ENCODE data around the gene LAMA2. TPM values are rescaled to one million over a fixed set of nuclear protein-coding genes. Genes with fewer than 3 reads are reported as not detected.

The LAMA2 gene
- total and polyA plus RNA-seq, 2 of the 8 experiments (the other 6 are each of a cell fraction or from before 2014, with no cell fraction given): 1.3 to 3.8 TPM

DNA sequence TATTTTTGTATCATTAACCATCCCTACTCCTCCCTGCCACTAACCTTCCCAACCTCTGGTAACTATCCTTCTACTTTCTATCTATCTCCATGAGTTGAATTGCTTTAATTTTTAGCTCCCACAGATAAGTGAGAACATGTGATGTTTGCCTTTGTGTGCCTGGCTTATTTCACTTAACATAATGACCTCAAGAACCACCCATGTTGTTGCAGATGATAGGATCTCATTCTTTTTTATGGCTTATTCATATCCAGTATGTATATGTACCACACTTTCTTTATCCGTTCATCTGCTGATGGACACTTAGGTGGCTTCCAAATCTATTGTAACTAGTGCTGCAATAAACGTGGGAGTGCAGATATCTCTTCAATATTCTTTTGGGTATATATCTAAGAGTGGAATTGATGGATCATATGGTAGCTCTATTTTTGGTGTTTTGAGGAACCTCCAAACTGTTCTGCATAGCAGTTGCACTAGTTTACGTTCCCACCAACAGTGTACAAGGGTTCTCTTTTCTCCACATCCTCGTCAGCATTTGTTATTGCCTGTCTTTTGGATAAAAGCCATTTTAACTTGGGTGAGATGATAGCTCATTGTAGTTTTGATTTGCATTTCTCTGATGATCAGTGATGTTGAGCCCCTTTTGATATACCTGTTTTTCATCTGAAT is 625.7 kb downstream of the LAMA2 start:
- Histone ChIP-seq H3K79me1 (ENCODE audit: low read depth, low read length) (no peaks in the 10 kb centered on the region), H3K36me3 (ENCODE audit: control insufficient read depth in 2 of 4, insufficient read depth in 4 of 4, low read length in 3 of 4) (no peaks in the 10 kb centered on the region), H3K4me2 (ENCODE audit: insufficient read depth in 1 of 2, low read depth in 2 of 2, low read length in 2 of 2) (no peak overlapping the region), H3K9me3 (ENCODE audit: insufficient read depth in 2 of 2, low read depth in 1 of 2, low read length in 1 of 2) (no peaks in the 10 kb centered on the region), H3K27me3 (replicated peaks in 1 of 4; ENCODE audit: control insufficient read depth in 3 of 4, extremely low read depth in 1 of 4, insufficient read depth in 3 of 4, low read length in 3 of 4) (no peaks in the 10 kb centered on the region), H2AK5ac (ENCODE audit: low read depth, low read length) (no peak overlapping the region), H3K4ac (replicated peaks; ENCODE audit: insufficient read length, low read depth, low read length) (no peak overlapping the region), H2AFZ (ENCODE audit: low read length) (no peak overlapping the region), H3K14ac (ENCODE audit: insufficient read length) (no peak overlapping the region), H3K4me3 (ENCODE audit: extremely low read depth in 1 of 4, insufficient read depth in 2 of 4, low read depth in 3 of 4, low read length in 4 of 4) (no peak overlapping the region), H3K4me1 (replicated peaks in 1 of 4; ENCODE audit: control insufficient read depth in 3 of 4, insufficient read depth in 4 of 4, low read length in 3 of 4) (no peaks in the 10 kb centered on the region), H4K91ac (replicated peaks; ENCODE audit: insufficient read length, low read length) (no peak overlapping the region), H3K9ac (replicated peaks in 1 of 4; ENCODE audit: extremely low read depth in 1 of 4, low read depth in 3 of 4, low read length in 3 of 4) (no peak overlapping the region), H2BK15ac (ENCODE audit: low read length) (no peak overlapping the region), H3K18ac (ENCODE audit: extremely low read depth, low read length) (no peak overlapping the region), H2BK12ac (ENCODE audit: low read depth, low read length) (no peak overlapping the region), H3K23me2 (ENCODE audit: low read depth, low read length) (no peaks in the 10 kb centered on the region), H3K23ac (ENCODE audit: insufficient read length) (no peak overlapping the region), H4K5ac (ENCODE audit: insufficient read length, low read depth, low read length) (no peak overlapping the region), H2BK120ac (replicated peaks; ENCODE audit: low read depth, low read length) (no peak overlapping the region), H3K56ac (replicated peaks; ENCODE audit: insufficient read length, low read depth, low read length) (no peak overlapping the region), H2BK20ac (ENCODE audit: low read length) (no peak overlapping the region), H3K27ac (ENCODE audit: low read depth, low read length) (no peak overlapping the region), H4K20me1 (replicated peaks in 1 of 2; ENCODE audit: control insufficient read depth in 1 of 2, insufficient read depth in 2 of 2, low read length in 2 of 2) (no peaks in the 10 kb centered on the region), H2BK5ac (ENCODE audit: low read depth, low read length) (no peak overlapping the region), H4K8ac (ENCODE audit: extremely low read depth, insufficient read depth, low read length) (no peak overlapping the region), H3K79me2 (ENCODE audit: control insufficient read depth in 1 of 2, insufficient read depth in 2 of 2, low read length in 2 of 2) (no peaks in the 10 kb centered on the region)
- 72% methylated on average over 4 of the region's 4 CpGs; no CpG with 5 or more reads in 1 of the 2 experiments for WGBS, 2 experiments (ENCODE audit: extremely low coverage in 1 of 2, insufficient coverage in 1 of 2, insufficient read length in 1 of 2, insufficient replicate concordance in 2 of 2, low coverage in 1 of 2, low lambda C conversion rate in 2 of 2, missing lambda C conversion rate in 1 of 2)
- FAIRE-seq: no peak
- no peak for DNase-seq (ENCODE audit: low read depth in 1 of 2, low spot score in 2 of 2)
- ChIA-PET POLR2A (ENCODE audit: partially characterized antibody) (no interaction called here), CTCF (ENCODE audit: partially characterized antibody) (interaction anchor here (0.7 to 1.0 kb wide), 2 partner anchors 9 to 11 kb away, joined by 3 read pairs; no protein-coding TSS in a partner anchor)
- no peak for TF ChIP-seq SRF (IDR thresholded peaks at IDR 0.05; ENCODE audit: low read depth, low read length)
- TF ChIP-seq GABPA (IDR thresholded peaks at IDR 0.05; ENCODE audit: borderline replicate concordance, insufficient read depth, low read length): no peak
- TF ChIP-seq ATF3 (IDR thresholded peaks at IDR 0.05; ENCODE audit: insufficient read depth, low read depth, low read length): no peak
- TF ChIP-seq CTCF (IDR thresholded peaks at IDR 0.05; ENCODE audit: control extremely low read depth in 1 of 3, insufficient read depth in 1 of 3, low read depth in 1 of 3, low read length in 3 of 3): no peak
- no peak for TF ChIP-seq RXRA (IDR thresholded peaks at IDR 0.05; ENCODE audit: insufficient read depth, low read depth, low read length)
- no peak for TF ChIP-seq SP2 (IDR thresholded peaks at IDR 0.05; ENCODE audit: low read length)
- TF ChIP-seq SP1 (IDR thresholded peaks at IDR 0.05; ENCODE audit: low read depth, low read length): no peak
- TF ChIP-seq SIN3A (conservative IDR thresholded peaks at IDR 0.05 in 1 of 2, IDR thresholded peaks at IDR 0.05 in 1 of 2; ENCODE audit: low read depth in 1 of 2, low read length in 2 of 2): no peak
- no peak for TF ChIP-seq CTBP2 (IDR thresholded peaks at IDR 0.05; ENCODE audit: borderline replicate concordance, insufficient read depth, insufficient read length, low read length)
